ENCODE data around the gene CLMP. TPM values are rescaled to one million over a fixed set of nuclear protein-coding genes. Genes with fewer than 3 reads are reported as not detected.

The CLMP gene
- total RNA-seq, 1 donor from 2014 or later = 34.5 TPM

GRCh38 chr11:123221584-123221983 is 26.5 kb upstream of the CLMP start:
- no peak for FAIRE-seq
- no peaks in the 10 kb centered on the region for H3K36me3 ChIP-seq (ENCODE audit: control insufficient read depth, insufficient read depth, low read length)

GRCh38 chr11:123221096-123221561 is 26.1 kb upstream of the CLMP start:
- peaks cover 1% of the 10 kb centered on the region for H3K27me3 ChIP-seq (ENCODE audit: control insufficient read depth, insufficient read depth, low read length)
- FAIRE-seq = no peak
- H3K36me3 ChIP-seq (ENCODE audit: control insufficient read depth, insufficient read depth, low read length) = no peaks in the 10 kb centered on the region
- H3K4me3 ChIP-seq (ENCODE audit: low read depth, low read length) = no peak overlapping the region
- DNase-seq (ENCODE audit: low read depth) = no peak
- TF ChIP-seq CTCF (IDR thresholded peaks at IDR 0.05; ENCODE audit: insufficient read depth, low read length, severe bottlenecking) = no peak

More at GRCh38 chr11:123221584-123221983, 26.5 kb upstream of the CLMP start:
- no peak for DNase-seq (ENCODE audit: low read depth)
- Histone ChIP-seq H3K27me3 (ENCODE audit: control insufficient read depth, insufficient read depth, low read length) (peaks cover 1% of the 10 kb centered on the region), H3K4me3 (ENCODE audit: low read depth, low read length) (no peak overlapping the region)
- TF ChIP-seq CTCF (IDR thresholded peaks at IDR 0.05; ENCODE audit: insufficient read depth, low read length, severe bottlenecking) = no peak

- TF ChIP-seq CTCF (IDR thresholded peaks at IDR 0.05; ENCODE audit: insufficient read depth, low read length, severe bottlenecking) = no peak
- no peak for DNase-seq (ENCODE audit: low read depth)
- Histone ChIP-seq H3K4me3 (ENCODE audit: low read depth, low read length) (no peak overlapping the region), H3K27me3 (ENCODE audit: control insufficient read depth, insufficient read depth, low read length) (no peaks in the 10 kb centered on the region), H3K36me3 (ENCODE audit: control insufficient read depth, insufficient read depth, low read length) (no peaks in the 10 kb centered on the region)
- no peak for FAIRE-seq
Measured at GRCh38 chr11:123219066-123219690, 24.1 kb upstream of the CLMP start.

- DNase-seq (ENCODE audit: low read depth) (peak; percentile 63), FAIRE-seq (no peak)
- Histone ChIP-seq H3K4me3 (ENCODE audit: low read depth, low read length) (no peak overlapping the region), H3K36me3 (ENCODE audit: control insufficient read depth, insufficient read depth, low read length) (no peaks in the 10 kb centered on the region), H3K27me3 (ENCODE audit: control insufficient read depth, insufficient read depth, low read length) (no peaks in the 10 kb centered on the region)
- no peak for TF ChIP-seq CTCF (IDR thresholded peaks at IDR 0.05; ENCODE audit: insufficient read depth, low read length, severe bottlenecking)
Measured at GRCh38 chr11:123218451-123218850, 23.4 kb upstream of the CLMP start.

- no peak for TF ChIP-seq CTCF (IDR thresholded peaks at IDR 0.05; ENCODE audit: insufficient read depth, low read length, severe bottlenecking)
- no peaks in the 10 kb centered on the region for H3K36me3 ChIP-seq (ENCODE audit: control insufficient read depth, insufficient read depth, low read length)
- FAIRE-seq = no peak
- DNase-seq (ENCODE audit: low read depth) = no peak
- no peak overlapping the region for H3K4me3 ChIP-seq (ENCODE audit: low read depth, low read length)
- no peaks in the 10 kb centered on the region for H3K27me3 ChIP-seq (ENCODE audit: control insufficient read depth, insufficient read depth, low read length)
Measured at GRCh38 chr11:123217897-123218296, 22.8 kb upstream of the CLMP start.

- H3K36me3 ChIP-seq (ENCODE audit: control insufficient read depth, insufficient read depth, low read length) = no peaks in the 10 kb centered on the region
- DNase-seq (ENCODE audit: low read depth) = no peak
- FAIRE-seq = no peak
- H3K27me3 ChIP-seq (ENCODE audit: control insufficient read depth, insufficient read depth, low read length) = no peaks in the 10 kb centered on the region
- no peak overlapping the region for H3K4me3 ChIP-seq (ENCODE audit: low read depth, low read length)
- no peak for TF ChIP-seq CTCF (IDR thresholded peaks at IDR 0.05; ENCODE audit: insufficient read depth, low read length, severe bottlenecking)
Measured at GRCh38 chr11:123216249-123216648, 21.2 kb upstream of the CLMP start.
